SK-N-SH treated with all-trans-retinoic acid at 6 μM for 48 hours (cell line): ENCODE measurements around the gene MMP15.

Experiments used
- ATAC-seq: fragments of 200-7000 bp; cut with Tn5 transposase; 3 replicates; pipeline ENCODE4 v1.9.1; 2020; ENCODE audit warnings: mild to moderate bottlenecking, moderate library complexity
- ARNTL ChIP-seq: fragments of 450-650 bp; formaldehyde crosslinking; IDR thresholded peaks from 2 replicates; pipeline ENCODE4 v1.5.0; 2020; ENCODE audit warnings: low read depth, mild to moderate bottlenecking, moderate library complexity, borderline replicate concordance
- BACH2 ChIP-seq: fragments of 250-450 bp; sonication (Bioruptor Pico); IDR thresholded peaks from 2 replicates; pipeline ENCODE4 v1.9.0; 2021; ENCODE audit warnings: mild to moderate bottlenecking, borderline replicate concordance
- CSDC2 ChIP-seq: fragments of 250-450 bp; sonication (Bioruptor Pico); IDR thresholded peaks from 2 replicates; pipeline ENCODE4 v1.5.0; 2020; ENCODE audit warnings: mild to moderate bottlenecking, moderate library complexity
- CSRNP3 ChIP-seq: fragments of 250-450 bp; sonication (Bioruptor Pico); IDR thresholded peaks from 2 replicates; pipeline ENCODE4 v1.5.1; 2021; ENCODE audit warnings: mild to moderate bottlenecking, moderate library complexity
- ESRRG ChIP-seq: fragments of 250-450 bp; sonication (Bioruptor Pico); IDR thresholded peaks from 2 replicates; pipeline ENCODE4 v1.6.1; 2021; ENCODE audit warnings: mild to moderate bottlenecking
- GLIS3 ChIP-seq: fragments of 250-450 bp; sonication (Bioruptor Pico); IDR thresholded peaks from 2 replicates; pipeline ENCODE4 v1.5.0; 2020; ENCODE audit warnings: mild to moderate bottlenecking, moderate library complexity
- ISL1 ChIP-seq: fragments of 250-450 bp; sonication (Bioruptor Pico); IDR thresholded peaks from 2 replicates; pipeline ENCODE4 v2.1.2; 2022; ENCODE audit warnings: mild to moderate bottlenecking, moderate library complexity
- OSR1 ChIP-seq: fragments of 250-450 bp; sonication (Bioruptor Pico); IDR thresholded peaks from 2 replicates; pipeline ENCODE4 v1.8.0; 2022; ENCODE audit warnings: moderate library complexity, mild to moderate bottlenecking, inconsistent platforms
- PATZ1 ChIP-seq: fragments of 250-450 bp; sonication (Bioruptor Pico); IDR thresholded peaks from 2 replicates; pipeline ENCODE4 v1.8.0; 2020; ENCODE audit warnings: mild to moderate bottlenecking, moderate library complexity, borderline replicate concordance
- PPARA ChIP-seq: fragments of 250-450 bp; sonication (Bioruptor Pico); IDR thresholded peaks from 2 replicates; pipeline ENCODE4 v1.5.0; 2020; ENCODE audit warnings: mild to moderate bottlenecking, borderline replicate concordance
- RARB ChIP-seq: fragments of 250-450 bp; sonication (Bioruptor Pico); IDR thresholded peaks from 2 replicates; pipeline ENCODE4 v1.8.0; 2021; ENCODE audit warnings: mild to moderate bottlenecking, moderate library complexity
- SNAI2 ChIP-seq: fragments of 250-450 bp; sonication (Bioruptor Pico); IDR thresholded peaks from 2 replicates; pipeline ENCODE4 v1.5.0; 2020; ENCODE audit warnings: mild to moderate bottlenecking, moderate library complexity
- TCF4 ChIP-seq: fragments of 250-450 bp; sonication (Bioruptor Pico); IDR thresholded peaks from 2 replicates; pipeline ENCODE4 v1.8.0; 2021; ENCODE audit warnings: mild to moderate bottlenecking, moderate library complexity, borderline replicate concordance
- TOX ChIP-seq: fragments of 250-450 bp; sonication (Bioruptor Pico); IDR thresholded peaks from 2 replicates; pipeline ENCODE4 v1.8.0; 2021; ENCODE audit warnings: mild to moderate bottlenecking, moderate library complexity, borderline replicate concordance
- TSHZ2 ChIP-seq: fragments of 250-450 bp; sonication (Bioruptor Pico); IDR thresholded peaks from 2 replicates; pipeline ENCODE4 v1.5.0; 2020; ENCODE audit warnings: mild to moderate bottlenecking, moderate library complexity
- ZC3H10 ChIP-seq: fragments of 250-450 bp; sonication (Bioruptor Pico); IDR thresholded peaks from 2 replicates; pipeline ENCODE4 v1.5.1; 2021; ENCODE audit warnings: mild to moderate bottlenecking, moderate library complexity
- ZFP3 ChIP-seq: fragments of 250-450 bp; sonication (Bioruptor Pico); IDR thresholded peaks from 2 replicates; pipeline ENCODE4 v1.5.0; 2020; ENCODE audit warnings: mild to moderate bottlenecking, moderate library complexity
- ZFP30 ChIP-seq: fragments of 450-650 bp; formaldehyde crosslinking; IDR thresholded peaks from 2 replicates; pipeline ENCODE4 v1.5.0; 2022; ENCODE audit warnings: mild to moderate bottlenecking, moderate library complexity
- ZNF565 ChIP-seq: fragments of 450-650 bp; formaldehyde crosslinking; conservative IDR thresholded peaks from 2 replicates; pipeline ENCODE4 v1.5.0; 2020; ENCODE audit warnings: low read depth, mild to moderate bottlenecking, moderate library complexity
- ZNF70 ChIP-seq: fragments of 450-650 bp; formaldehyde crosslinking; IDR thresholded peaks from 2 replicates; pipeline ENCODE4 v1.5.0; 2020; ENCODE audit warnings: mild to moderate bottlenecking, moderate library complexity
- ZNF8 ChIP-seq: fragments of 450-650 bp; formaldehyde crosslinking; IDR thresholded peaks from 2 replicates; pipeline ENCODE4 v1.5.0; 2020; ENCODE audit warnings: mild to moderate bottlenecking, moderate library complexity
- TF ChIP-seq, protein P1 (sequence below): fragments of 250-450 bp; sonication (Bioruptor Pico); IDR thresholded peaks from 2 replicates; pipeline ENCODE4 v1.5.1; 2020; ENCODE audit warnings: low read depth, mild to moderate bottlenecking, moderate library complexity

The MMP15 gene

GRCh38 chr16:58010886-58011285, 14.7 kb upstream of the MMP15 start:
- TF ChIP-seq PPARA (no peak), TSHZ2 (CRISPR knock-in tag) (no peak), SNAI2 (CRISPR knock-in tag) (no peak), ARNTL (CRISPR knock-in tag) (no peak), TCF4 (CRISPR knock-in tag) (no peak), ZNF8 (CRISPR knock-in tag) (no peak), CSRNP3 (no peak), OSR1 (no peak), RARB (CRISPR knock-in tag) (no peak), BACH2 (no peak), ZNF70 (no peak), ISL1 (CRISPR knock-in tag) (no peak), ZC3H10 (no peak), ESRRG (no peak), ZNF565 (CRISPR knock-in tag) (no peak), PATZ1 (CRISPR knock-in tag) (no peak), ZFP3 (CRISPR knock-in tag) (no peak)
- no peak for ATAC-seq

- peak; percentile 78; the same call in 2 of the 3 replicates for ATAC-seq
Measured at GRCh38 chr16:58011652-58012051, 13.9 kb upstream of the MMP15 start.

DNA sequence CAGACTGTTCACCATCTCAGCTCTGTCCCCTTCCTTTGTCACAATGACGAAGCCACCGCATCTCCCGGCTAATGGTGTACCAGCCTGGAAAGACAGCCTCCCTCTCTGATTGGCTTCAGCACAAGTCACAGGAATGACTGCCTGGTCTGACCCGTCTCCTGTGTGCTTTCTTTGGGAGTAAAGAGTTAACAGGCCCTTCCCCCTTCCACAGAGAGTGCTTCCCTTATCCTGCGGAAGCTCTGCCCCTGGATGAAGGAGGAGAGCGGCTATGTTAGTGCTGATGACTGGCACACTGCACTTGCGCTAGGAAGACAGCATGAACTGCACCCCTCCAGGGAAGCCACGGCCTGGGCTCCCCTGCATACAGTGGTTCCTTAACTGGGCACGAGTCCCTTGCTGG, 13.1 kb upstream of the MMP15 start:
- TF ChIP-seq GLIS3 (CRISPR knock-in tag): no peak
- TF ChIP-seq, all 23 proteins: peak for 0
- no peak for ATAC-seq

More at GRCh38 chr16:58011652-58012051, 13.9 kb upstream of the MMP15 start:
- TF ChIP-seq ZNF565 (CRISPR knock-in tag) (no peak), CSDC2 (CRISPR knock-in tag) (no peak), BACH2 (no peak)

- no peak for ATAC-seq
- no peak for TF ChIP-seq ISL1 (CRISPR knock-in tag)
- no peak for TF ChIP-seq CSDC2 (CRISPR knock-in tag)
- TF ChIP-seq ZC3H10: no peak
- no peak for TF ChIP-seq GLIS3 (CRISPR knock-in tag)
- TF ChIP-seq PPARA: no peak
- TF ChIP-seq ZNF8 (CRISPR knock-in tag): no peak
- no peak for TF ChIP-seq RARB (CRISPR knock-in tag)
- no peak for TF ChIP-seq BACH2
- no peak for TF ChIP-seq ZNF565 (CRISPR knock-in tag)
- TF ChIP-seq ZNF70: no peak
Measured at GRCh38 chr16:58013201-58013956, 12.2 kb upstream of the MMP15 start.

GRCh38 chr16:58016840-58017446, 8.6 kb upstream of the MMP15 start:
- ATAC-seq: no peak
- TF ChIP-seq ZFP3 (CRISPR knock-in tag) (no peak), ZC3H10 (no peak), PPARA (no peak), SNAI2 (CRISPR knock-in tag) (no peak), ARNTL (CRISPR knock-in tag) (no peak), TOX (CRISPR knock-in tag) (no peak), TSHZ2 (CRISPR knock-in tag) (no peak), RARB (CRISPR knock-in tag) (no peak), TCF4 (CRISPR knock-in tag) (no peak), OSR1 (no peak), ZFP30 (no peak), GLIS3 (CRISPR knock-in tag) (no peak), BACH2 (no peak)
- TF ChIP-seq, protein P1, sequence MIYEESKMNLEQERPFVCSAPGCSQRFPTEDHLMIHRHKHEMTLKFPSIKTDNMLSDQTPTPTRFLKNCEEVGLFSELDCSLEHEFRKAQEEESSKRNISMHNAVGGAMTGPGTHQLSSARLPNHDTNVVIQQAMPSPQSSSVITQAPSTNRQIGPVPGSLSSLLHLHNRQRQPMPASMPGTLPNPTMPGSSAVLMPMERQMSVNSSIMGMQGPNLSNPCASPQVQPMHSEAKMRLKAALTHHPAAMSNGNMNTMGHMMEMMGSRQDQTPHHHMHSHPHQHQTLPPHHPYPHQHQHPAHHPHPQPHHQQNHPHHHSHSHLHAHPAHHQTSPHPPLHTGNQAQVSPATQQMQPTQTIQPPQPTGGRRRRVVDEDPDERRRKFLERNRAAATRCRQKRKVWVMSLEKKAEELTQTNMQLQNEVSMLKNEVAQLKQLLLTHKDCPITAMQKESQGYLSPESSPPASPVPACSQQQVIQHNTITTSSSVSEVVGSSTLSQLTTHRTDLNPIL: no peak
